NOMO-1 (cell line): ENCODE results near the gene HPX.
A peak's percentile ranks its signal among the peaks of the same experiment; 100 is the strongest.

ENCODE experiments used
- DNase-seq, 2 experiments: peaks; one replicate each; lab custom pipeline; 2025; ENCODE audit not compliant: unreplicated experiment in 2 of 2; lab: John Stamatoyannopoulos, UW

Gene HPX

DNA sequence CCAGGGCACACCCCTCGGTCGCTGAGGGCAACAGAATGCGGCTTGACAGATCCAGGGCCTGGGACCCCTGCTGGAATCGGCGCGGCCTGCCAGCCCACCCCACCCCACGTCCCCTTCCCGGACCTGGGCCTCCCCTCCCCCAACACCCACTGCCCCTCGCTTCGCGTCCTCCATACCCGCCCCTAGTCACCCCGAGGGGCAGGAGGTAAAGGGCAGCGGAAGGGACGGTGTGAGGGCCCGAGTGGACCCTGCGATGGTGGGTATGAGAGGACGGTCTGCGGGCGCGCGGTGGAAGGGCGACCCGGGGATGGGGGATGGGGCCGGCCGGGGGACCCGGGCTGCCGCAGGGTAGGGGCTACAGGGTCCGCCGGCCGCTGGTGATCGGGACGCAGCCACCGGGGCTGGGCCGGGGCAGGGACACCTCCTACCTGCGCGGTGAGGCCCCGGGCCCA lies 22.2 kb downstream of the HPX start:
- DNase-seq = no peak

DNA sequence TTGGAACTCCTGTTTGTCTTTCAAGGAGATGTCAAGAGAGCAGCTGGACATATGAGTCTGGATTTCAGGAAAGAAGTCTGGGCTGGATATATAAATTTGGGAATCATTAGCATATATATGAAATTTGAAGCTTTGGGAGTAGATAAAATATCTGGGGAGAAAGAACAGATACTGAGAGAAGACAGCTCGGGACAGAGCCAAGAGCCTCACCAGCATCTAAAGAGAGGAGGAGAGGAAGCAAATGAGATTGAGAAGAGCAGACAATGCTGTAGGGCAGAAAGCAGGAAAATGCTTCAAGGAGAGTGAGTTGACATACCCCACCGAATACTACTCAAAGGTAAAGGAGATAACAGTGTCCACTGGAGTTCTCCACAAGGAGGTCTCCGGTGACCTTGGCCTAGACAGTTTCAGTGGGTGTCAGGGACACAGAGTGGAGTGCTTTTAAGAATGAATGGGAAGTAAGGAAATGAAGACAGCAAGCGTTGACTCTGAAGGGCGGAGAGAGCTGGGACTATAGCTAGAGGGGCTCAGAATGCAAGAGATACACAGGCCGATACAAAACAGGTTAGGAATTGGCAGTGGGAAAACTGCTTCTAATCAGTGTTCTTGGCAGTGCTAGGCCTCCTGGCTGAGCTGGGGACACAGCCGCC lies 22.8 kb downstream of the HPX start:
- DNase-seq = no peak

GRCh38 chr11:6415797-6416196 lies 25.0 kb downstream of the HPX start:
- DNase-seq = no peak

- peak; percentile 54 to 65 for DNase-seq
Measured at GRCh38 chr11:6414874-6415328, 25.9 kb downstream of the HPX start.

GRCh38 chr11:6413791-6414201 lies 27.0 kb downstream of the HPX start:
- no peak for DNase-seq

- DNase-seq = no peak
Measured at GRCh38 chr11:6411594-6412031, 29.2 kb downstream of the HPX start.

GRCh38 chr11:6410695-6411430 lies 29.9 kb downstream of the HPX start:
- DNase-seq = no peak

- DNase-seq = no peak
Measured at GRCh38 chr11:6406370-6406769, 34.4 kb downstream of the HPX start.

GRCh38 chr11:6405846-6406245 lies 34.9 kb downstream of the HPX start:
- DNase-seq = no peak

- DNase-seq = no peak
Measured at GRCh38 chr11:6405052-6405667, 35.6 kb downstream of the HPX start.

- no peak for DNase-seq
Measured at GRCh38 chr11:6404342-6405051, 36.3 kb downstream of the HPX start.

- no peak for DNase-seq
Measured at GRCh38 chr11:6403539-6403938, 37.2 kb downstream of the HPX start.

DNA sequence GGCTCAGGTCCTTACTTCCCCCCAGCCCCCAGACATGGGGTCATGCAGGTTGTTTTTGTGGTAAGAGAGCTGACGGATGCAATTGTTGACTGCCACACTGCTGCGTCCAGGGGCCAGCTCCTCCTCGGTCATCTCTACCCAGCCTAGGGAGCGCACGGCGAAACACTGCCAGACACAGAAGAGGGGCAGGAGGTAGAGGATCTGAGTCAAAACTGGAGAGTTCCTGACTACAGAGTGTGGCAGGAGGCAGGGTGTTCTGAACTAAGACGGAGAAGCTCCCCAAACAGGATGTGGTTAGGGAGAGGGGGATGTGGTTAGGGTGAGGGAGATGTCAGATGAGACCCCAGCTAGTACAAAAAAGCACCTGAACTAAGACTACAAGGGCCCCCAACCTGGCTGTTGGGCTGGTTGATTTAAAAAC lies 38.2 kb downstream of the HPX start:
- DNase-seq = peak in 1 of 2 experiments; percentile 9

DNA sequence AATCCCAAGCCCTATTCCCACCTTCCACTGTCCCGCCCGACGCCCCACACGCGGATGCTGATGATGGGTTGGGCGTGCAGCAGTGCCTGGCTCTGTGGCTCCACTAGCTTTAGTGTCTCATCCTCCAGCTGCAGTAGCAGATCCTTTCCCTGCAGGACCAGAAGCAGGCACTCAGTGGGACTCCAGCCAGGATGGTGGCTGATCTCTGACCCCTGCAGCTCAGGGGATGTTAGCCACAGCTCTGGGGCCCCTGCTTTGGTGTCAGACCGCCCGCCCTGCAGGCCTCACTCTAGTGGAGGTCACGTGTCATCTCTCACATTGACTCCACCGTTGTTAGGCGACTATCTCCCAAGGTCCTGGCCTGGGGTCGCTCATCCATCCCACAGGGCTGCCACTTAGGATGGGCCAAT lies 38.7 kb downstream of the HPX start:
- DNase-seq = no peak

- no peak for DNase-seq
Measured at GRCh38 chr11:6401464-6401863, 39.3 kb downstream of the HPX start.

DNA sequence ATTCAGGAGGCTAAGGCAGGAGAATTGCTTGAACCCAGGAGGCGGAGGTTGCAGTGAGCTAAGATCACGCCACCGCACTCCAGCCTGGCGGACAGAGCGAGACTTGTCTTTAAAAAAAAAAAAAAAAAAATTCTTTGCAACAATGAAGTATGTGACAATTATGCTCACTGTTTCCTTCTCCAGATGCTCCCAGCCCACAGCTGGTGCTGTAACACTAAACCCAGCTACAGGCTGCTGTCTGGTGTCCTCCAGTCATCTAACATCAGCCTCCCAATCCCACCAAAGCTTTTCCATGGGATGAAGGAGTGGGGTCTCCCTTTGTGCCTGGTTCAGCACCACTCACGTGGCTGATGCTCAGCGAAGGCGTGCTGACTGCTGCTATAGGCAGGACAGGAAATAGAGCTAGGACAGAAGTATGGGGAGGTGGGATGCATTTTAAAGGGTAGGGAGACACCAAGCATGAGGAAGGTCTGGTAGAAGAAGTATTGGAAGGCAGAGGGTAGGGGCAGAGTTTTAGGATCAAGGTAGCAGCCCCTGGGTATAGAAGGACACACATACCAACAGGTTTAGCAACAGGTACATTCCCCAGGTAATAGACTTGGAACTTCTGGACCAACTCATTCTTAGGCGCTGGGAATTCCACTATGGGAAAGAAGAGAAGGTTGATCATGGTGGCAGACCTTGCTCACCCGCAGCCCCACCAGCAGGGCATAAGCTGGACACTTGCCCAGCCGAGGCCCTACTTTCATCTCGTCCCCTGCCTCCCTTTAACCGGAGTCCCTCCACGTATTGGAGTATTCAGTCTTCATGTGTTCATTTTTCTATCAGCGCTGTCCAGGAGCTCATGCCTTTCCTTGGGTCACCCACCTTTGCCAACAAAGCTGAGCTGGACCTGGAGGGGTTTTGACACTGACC lies 40.1 kb downstream of the HPX start:
- no peak for DNase-seq

- no peak for DNase-seq
Measured at GRCh38 chr11:6397636-6398035, 43.2 kb downstream of the HPX start.

- no peak for DNase-seq
Measured at GRCh38 chr11:6397156-6397555, 43.6 kb downstream of the HPX start.

DNA sequence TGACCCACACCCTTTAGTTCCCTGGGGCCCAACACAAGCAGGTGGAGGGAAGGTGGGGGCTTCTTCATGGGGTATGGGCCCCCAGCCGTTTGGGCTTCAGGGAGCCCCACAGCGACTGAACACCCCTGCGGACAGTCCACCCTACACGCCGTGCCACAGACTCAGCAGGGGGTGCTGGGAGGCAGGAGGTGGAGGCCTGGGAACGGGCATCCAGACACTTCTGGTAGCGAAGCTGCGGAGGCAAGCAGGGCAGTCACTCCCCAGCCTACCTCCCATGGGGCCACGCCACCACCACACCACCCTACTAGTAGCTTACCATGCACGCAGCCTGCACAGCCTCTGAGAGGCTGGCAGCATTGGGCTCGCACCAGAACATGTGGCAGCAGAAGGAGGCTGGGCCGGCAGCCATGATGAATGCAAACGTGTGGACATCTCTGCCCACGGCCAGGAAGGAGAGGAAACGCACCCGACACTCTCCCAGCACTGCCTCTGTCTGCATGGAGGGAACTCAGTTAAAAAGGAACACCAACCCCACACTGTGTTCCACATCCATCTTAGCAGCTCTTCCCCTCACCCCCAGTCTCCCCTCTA lies 45.2 kb downstream of the HPX start:
- DNase-seq = no peak
